ENCODE measurements around the gene NHEJ1. TPM values are rescaled to one million over a fixed set of nuclear protein-coding genes. Genes with fewer than 3 reads are reported as not detected.

Gene NHEJ1
- total RNA-seq, 4 donors from 2014 or later = 8.6 to 13.8 (median 11.9) TPM

DNA sequence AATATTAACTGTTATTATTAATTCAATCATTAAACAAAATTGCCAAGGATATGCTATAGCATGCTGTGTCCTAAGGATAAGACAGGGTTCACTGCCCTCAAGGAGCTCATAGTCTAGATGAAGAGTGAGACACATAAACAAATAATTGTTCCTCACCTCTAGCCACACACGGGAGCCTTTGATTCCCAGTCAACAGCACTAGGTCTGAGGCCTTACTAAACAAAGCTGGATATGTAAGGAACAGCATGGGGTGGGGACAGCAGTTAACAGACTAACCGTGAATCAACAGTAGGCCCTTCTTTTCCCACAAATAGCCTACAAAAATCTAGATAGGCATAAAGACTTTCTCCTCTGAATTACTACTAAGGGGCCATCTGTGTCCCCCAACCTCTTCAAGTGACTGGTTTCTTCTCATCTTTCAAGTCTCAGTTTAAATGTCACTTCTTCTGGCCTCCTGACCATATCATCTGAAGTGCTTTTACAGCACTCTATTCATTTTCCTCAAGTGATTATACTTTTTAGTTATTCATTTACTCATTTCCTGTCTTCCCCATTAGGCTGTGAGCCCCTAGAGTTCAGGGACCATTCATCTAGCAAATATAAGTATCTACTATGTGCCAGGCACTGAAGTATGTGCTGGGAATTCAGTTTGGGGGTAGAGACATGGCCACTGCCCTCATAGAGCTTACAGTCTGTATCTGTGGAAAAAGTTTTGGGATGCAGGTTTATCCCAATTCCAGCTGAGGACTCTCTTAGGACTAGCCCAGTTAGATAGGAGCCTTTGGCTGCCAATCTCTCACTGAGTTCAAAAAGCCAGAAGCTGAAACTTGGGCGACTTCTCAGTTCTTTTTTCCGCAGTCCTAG is 69.9 kb downstream of the NHEJ1 start:
- Histone ChIP-seq H3K27me3 (no peaks in the 10 kb centered on the region), H3K4me1 (no peaks in the 10 kb centered on the region), H3K9me3 (no peaks in the 10 kb centered on the region), H3K36me3 (no peaks in the 10 kb centered on the region), H3K4me3 (replicated peaks in 1 of 3) (no peak overlapping the region), H3K27ac (no peak overlapping the region)
- WGBS, 2 donors = 65 to 79% methylated on average over 4 of the region's 4 CpGs
- no peak for DNase-seq
- intact Hi-C loops (cut with DNase I) = no loop called here
- no peak for TF ChIP-seq POLR2A (IDR thresholded peaks at IDR 0.05)
- TF ChIP-seq, protein P1, sequence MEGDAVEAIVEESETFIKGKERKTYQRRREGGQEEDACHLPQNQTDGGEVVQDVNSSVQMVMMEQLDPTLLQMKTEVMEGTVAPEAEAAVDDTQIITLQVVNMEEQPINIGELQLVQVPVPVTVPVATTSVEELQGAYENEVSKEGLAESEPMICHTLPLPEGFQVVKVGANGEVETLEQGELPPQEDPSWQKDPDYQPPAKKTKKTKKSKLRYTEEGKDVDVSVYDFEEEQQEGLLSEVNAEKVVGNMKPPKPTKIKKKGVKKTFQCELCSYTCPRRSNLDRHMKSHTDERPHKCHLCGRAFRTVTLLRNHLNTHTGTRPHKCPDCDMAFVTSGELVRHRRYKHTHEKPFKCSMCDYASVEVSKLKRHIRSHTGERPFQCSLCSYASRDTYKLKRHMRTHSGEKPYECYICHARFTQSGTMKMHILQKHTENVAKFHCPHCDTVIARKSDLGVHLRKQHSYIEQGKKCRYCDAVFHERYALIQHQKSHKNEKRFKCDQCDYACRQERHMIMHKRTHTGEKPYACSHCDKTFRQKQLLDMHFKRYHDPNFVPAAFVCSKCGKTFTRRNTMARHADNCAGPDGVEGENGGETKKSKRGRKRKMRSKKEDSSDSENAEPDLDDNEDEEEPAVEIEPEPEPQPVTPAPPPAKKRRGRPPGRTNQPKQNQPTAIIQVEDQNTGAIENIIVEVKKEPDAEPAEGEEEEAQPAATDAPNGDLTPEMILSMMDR (IDR thresholded peaks at IDR 0.05) = no peak

DNA sequence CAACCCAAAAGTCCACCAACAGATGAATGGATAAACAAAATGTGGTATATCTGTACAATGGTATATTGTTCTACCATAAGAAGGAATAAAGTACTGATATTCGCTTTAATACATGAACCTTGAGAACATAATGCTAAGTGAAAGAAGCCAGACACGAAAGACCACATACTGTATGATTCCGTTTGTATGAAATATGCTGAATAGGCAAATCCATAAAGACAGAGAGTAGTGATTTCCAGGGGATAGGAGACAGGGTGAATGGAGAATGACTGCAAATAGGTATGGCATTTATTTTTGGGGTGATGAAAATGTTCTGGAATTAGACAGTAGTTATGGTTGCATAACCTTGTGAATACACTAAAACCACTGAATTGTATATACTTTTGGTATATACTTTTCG is 71.3 kb downstream of the NHEJ1 start:
- TF ChIP-seq, protein P1 (IDR thresholded peaks at IDR 0.05) = no peak
- TF ChIP-seq POLR2A (IDR thresholded peaks at IDR 0.05) = no peak
- Histone ChIP-seq H3K27ac (no peak overlapping the region), H3K36me3 (no peaks in the 10 kb centered on the region), H3K4me1 (no peaks in the 10 kb centered on the region), H3K4me3 (replicated peaks in 1 of 3) (no peak overlapping the region), H3K9me3 (no peaks in the 10 kb centered on the region), H3K27me3 (no peaks in the 10 kb centered on the region)
- 97% methylated on average over 4 of the region's 4 CpGs for WGBS, 2 donors
- DNase-seq = no peak
- intact Hi-C loops (cut with DNase I) = no loop called here

DNA sequence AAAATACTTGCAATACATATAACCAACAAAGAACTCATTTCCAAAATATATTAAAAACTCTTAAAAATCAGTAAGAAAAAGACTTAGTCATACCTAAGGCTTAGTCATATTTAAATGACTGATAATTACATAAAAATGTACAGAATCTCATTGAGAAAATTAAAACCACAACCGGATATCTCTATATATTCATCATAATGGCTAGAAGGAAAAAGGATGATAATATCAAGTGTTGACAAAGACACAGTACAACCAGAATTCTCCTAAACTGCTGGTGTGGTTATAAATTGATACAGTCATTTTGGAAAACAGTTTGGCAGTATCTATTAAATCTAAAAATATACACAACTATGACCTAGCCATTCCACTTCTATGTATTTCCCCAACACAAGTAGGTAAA is 72.8 kb downstream of the NHEJ1 start:
- no peaks in the 10 kb centered on the region for H3K27me3 ChIP-seq
- no peaks in the 10 kb centered on the region for H3K9me3 ChIP-seq
- 92 to 94% methylated on average over 1 of the region's 1 CpG for WGBS, 2 donors
- H3K4me1 ChIP-seq = no peaks in the 10 kb centered on the region
- H3K4me3 ChIP-seq (replicated peaks in 1 of 3) = no peak overlapping the region
- no peak overlapping the region for H3K27ac ChIP-seq
- no peak for DNase-seq
- intact Hi-C loops (cut with DNase I) = no loop called here
- TF ChIP-seq, protein P1 (IDR thresholded peaks at IDR 0.05) = no peak
- TF ChIP-seq POLR2A (IDR thresholded peaks at IDR 0.05) = no peak
- H3K36me3 ChIP-seq = no peaks in the 10 kb centered on the region

DNA sequence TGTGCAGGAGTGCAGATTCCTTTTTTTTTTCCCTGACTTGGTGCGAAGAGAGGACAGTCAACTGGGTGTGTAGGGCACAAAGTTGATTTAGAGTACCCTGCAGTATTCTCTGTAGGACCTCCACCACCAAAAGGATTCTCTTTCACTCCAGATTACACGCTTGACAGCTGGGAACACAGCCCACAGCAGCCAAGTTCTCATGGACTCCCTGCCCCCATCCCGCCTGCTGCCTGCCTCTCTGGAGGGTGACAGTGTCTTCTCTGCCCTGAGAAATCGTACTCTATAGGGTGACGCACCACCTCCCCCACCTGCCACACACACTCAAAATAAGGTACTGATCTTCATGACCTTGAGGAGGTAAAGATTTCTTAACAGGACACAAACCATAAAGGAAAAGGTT is 73.3 kb downstream of the NHEJ1 start:
- no peak for DNase-seq
- no peaks in the 10 kb centered on the region for H3K36me3 ChIP-seq
- no peak overlapping the region for H3K27ac ChIP-seq
- intact Hi-C loops (cut with DNase I) = no loop called here
- no peaks in the 10 kb centered on the region for H3K27me3 ChIP-seq
- no peaks in the 10 kb centered on the region for H3K9me3 ChIP-seq
- no peaks in the 10 kb centered on the region for H3K4me1 ChIP-seq
- 76 to 87% methylated on average over 5 of the region's 5 CpGs for WGBS, 2 donors
- H3K4me3 ChIP-seq (replicated peaks in 1 of 3) = no peak overlapping the region
- no peak for TF ChIP-seq POLR2A (IDR thresholded peaks at IDR 0.05)
- TF ChIP-seq, protein P1 (IDR thresholded peaks at IDR 0.05) = no peak

DNA sequence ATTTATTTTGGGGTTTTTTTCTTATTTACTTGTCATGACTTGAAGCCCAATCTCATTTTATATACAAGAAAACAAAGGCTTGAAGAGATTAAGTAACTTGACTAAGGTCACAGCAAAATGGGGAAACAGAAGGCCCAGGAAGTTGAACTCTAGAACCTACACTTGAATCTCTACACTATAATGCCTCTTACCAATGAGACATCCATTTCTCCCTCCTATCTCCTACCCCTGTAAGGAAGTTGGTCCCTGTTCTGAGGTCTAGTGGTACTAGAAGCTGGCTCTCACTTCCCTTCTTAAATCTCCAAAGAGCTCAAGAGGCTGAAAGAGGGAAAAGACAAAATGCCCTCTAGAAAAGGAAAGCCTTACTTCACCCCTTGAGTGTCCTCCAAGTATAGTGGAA is 74.4 kb downstream of the NHEJ1 start:
- Histone ChIP-seq H3K9me3 (no peaks in the 10 kb centered on the region), H3K27me3 (no peaks in the 10 kb centered on the region), H3K4me3 (replicated peaks in 1 of 3) (no peak overlapping the region), H3K27ac (no peak overlapping the region), H3K36me3 (no peaks in the 10 kb centered on the region), H3K4me1 (no peaks in the 10 kb centered on the region)
- intact Hi-C loops (cut with DNase I) = no loop called here
- DNase-seq = no peak
- no peak for TF ChIP-seq POLR2A (IDR thresholded peaks at IDR 0.05)
- TF ChIP-seq, protein P1 (IDR thresholded peaks at IDR 0.05) = no peak
